Common myeloid progenitor, CD34-positive (primary cell): ENCODE measurements around the gene MORN1.

Experiments used
- CTCF ChIA-PET: fragments of 350-600 bp; sonication (Branson Sonifier 250); formaldehyde crosslinking; loops from one replicate; lab custom pipeline; 2021; ENCODE audit warnings: antibody characterized with exemption; lab: Charles Lee
- POLR2A ChIA-PET: fragments of 350-600 bp; sonication (Branson Sonifier 250); formaldehyde crosslinking; loops from one replicate; lab custom pipeline; 2021; ENCODE audit warnings: antibody characterized with exemption; lab: Charles Lee
- DNase-seq, 3 donors: peaks; one replicate each; pipeline versions ENCODE4 v3.0.0 to v3.0.0-alpha.2; 2013
- H3K27ac ChIP-seq, 2 experiments: 1 replicate in 1 of 2; 2 replicates in 1 of 2; pipeline ENCODE4 v1.7.0; 2013; ENCODE audit warnings: inconsistent platforms in 2 of 2, low read length in 2 of 2, mild to moderate bottlenecking in 2 of 2, low read depth in 1 of 2, moderate library complexity in 1 of 2; ENCODE audit not compliant: severe bottlenecking in 2 of 2, insufficient read depth in 1 of 2, poor library complexity in 1 of 2
- H3K27me3 ChIP-seq, 5 experiments: replicated peaks in 2 of 5; 1 replicate in 3 of 5; 2 replicates in 2 of 5; pipeline versions ENCODE4 v1.6.1 to v1.7.0; 2013; ENCODE audit warnings: low read length in 4 of 5, mild to moderate bottlenecking in 2 of 5, moderate library complexity in 2 of 5, inconsistent platforms in 1 of 5; ENCODE audit not compliant: insufficient read depth in 5 of 5, control insufficient read depth in 4 of 5
- H3K36me3 ChIP-seq, 4 experiments: 1 replicate in 2 of 4; 2 replicates in 2 of 4; pipeline versions ENCODE4 v1.6.1 to v1.7.0; 2013; ENCODE audit warnings: low read length in 3 of 4, control low read depth in 1 of 4, mild to moderate bottlenecking in 1 of 4; ENCODE audit not compliant: control insufficient read depth in 4 of 4, insufficient read depth in 4 of 4
- H3K4me1 ChIP-seq, 4 experiments: 1 replicate in 3 of 4; 2 replicates in 1 of 4; pipeline versions ENCODE4 v1.6.1 to v1.7.1; 2013; ENCODE audit warnings: low read length in 3 of 4, mild to moderate bottlenecking in 3 of 4, control low read depth in 1 of 4, inconsistent platforms in 1 of 4, moderate library complexity in 1 of 4; ENCODE audit not compliant: control insufficient read depth in 4 of 4, insufficient read depth in 4 of 4; ENCODE audit errors: control extremely low read depth in 1 of 4
- H3K4me3 ChIP-seq, 7 experiments: 1 replicate in 4 of 7; 2 replicates in 3 of 7; pipeline versions ENCODE4 v1.5.1 to v1.7.0; 2013; ENCODE audit warnings: mild to moderate bottlenecking in 7 of 7, low read length in 6 of 7, moderate library complexity in 6 of 7, inconsistent platforms in 2 of 7, low read depth in 2 of 7, control low read depth in 1 of 7; ENCODE audit not compliant: insufficient read depth in 4 of 7, control insufficient read depth in 1 of 7; ENCODE audit errors: extremely low read depth in 1 of 7
- H3K9me3 ChIP-seq, 5 experiments: 1 replicate in 4 of 5; 2 replicates in 1 of 5; pipeline versions ENCODE4 v1.6.1 to v1.7.1; 2013; ENCODE audit warnings: low read length in 4 of 5, mild to moderate bottlenecking in 2 of 5, inconsistent platforms in 1 of 5, low read depth in 1 of 5, moderate library complexity in 1 of 5; ENCODE audit not compliant: control insufficient read depth in 4 of 5, insufficient read depth in 2 of 5; ENCODE audit errors: control extremely low read depth in 1 of 5
- WGBS: methylation state at CpG from one replicate; pipeline ENCODE4 v1.1.5; 2013; ENCODE audit not compliant: insufficient coverage; 5-methylcytosine and 5-hydroxymethylcytosine counted together

The MORN1 gene

DNA sequence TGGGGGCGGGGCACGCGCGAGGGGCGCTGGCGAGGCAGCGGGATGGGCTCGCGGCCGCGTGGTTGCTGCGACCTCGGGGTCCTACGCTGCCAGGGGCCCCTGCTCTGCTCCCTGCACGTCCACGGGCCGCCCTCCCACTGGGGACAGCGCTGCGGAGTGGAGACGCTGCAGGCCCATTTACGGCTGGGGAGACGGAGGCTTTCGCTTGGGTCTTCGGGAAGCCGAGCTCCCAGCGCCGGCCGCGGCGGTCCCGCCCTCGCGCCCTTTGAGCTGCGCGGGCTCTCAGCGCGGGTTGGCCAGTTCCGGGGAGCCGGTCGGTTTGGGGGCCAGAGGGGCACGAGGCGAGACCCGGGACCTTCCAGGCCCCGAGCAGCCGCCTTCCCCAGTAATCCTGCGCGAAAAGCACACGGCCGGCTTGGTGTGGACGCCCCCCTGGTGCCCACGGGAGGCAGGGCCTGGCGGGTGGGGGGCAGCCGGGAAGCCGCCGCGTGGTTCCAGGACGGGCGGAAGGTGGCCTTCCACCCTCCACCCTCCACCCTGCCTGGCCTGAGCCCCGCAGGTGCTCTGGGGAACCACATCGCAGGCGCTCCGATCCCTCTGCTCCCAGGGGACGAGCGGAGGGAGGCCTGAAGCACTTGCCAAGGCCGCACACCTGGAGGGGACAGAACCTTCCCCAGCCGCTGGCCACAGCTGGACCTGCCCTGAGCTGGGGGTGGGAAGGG lies 21.6 kb upstream of the MORN1 start:
- no peak for DNase-seq
- WGBS, result 3% methylated on average over 52 of the region's 66 CpGs
- peaks cover 0 to 51% (median 50%) of the 10 kb centered on the region in 4 experiments for H3K4me1 ChIP-seq
- H3K4me3 ChIP-seq, result peak overlapping the region; percentile 67 to 94 (median 84)
- POLR2A ChIA-PET, result interaction anchor here (0.7 to 1.1 kb wide), 2 partner anchors 17 to 134 kb away, joined by 3 to 5 read pairs; no protein-coding TSS in a partner anchor
- CTCF ChIA-PET, result interaction anchor here (0.9 to 1.4 kb wide), 3 partner anchors 21 to 149 kb away, joined by 3 to 10 read pairs (median 3); no protein-coding TSS in a partner anchor
- no peaks in the 10 kb centered on the region for H3K9me3 ChIP-seq
- H3K27me3 ChIP-seq, result peaks cover 0 to 7% (median 0%) of the 10 kb centered on the region in 5 experiments
- H3K27ac ChIP-seq, result peak overlapping the region in 1 of 2 experiments; percentile 49
- peaks cover 0 to 26% (median 13%) of the 10 kb centered on the region in 4 experiments for H3K36me3 ChIP-seq

DNA sequence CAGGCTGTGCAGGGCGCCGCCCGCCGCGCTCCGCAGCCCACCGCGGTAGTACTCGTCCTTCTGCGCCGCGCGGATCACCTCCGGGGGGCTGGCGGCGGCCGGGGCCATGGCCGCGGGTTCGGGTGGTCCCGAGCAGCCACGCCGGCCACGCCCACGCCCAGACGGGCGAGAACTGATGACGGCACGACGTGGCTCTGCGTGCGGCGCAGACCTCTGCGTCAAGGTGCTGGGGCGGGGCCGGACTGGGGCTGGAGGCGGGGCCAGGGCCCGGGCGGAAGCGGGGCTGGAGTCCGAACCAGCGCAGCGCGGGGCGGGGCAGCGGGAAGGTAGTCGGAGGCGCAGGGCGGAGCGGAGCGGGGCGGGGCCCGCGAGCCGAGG lies 21.0 kb upstream of the MORN1 start, which contains the start of gene PEX10:
Gene PEX10, minus strand, starts transcription at position 170 of the 378 bp plus-strand sequence. Its CDS starts 62 bp downstream, at position 108.
- ChIA-PET CTCF (no interaction called here), POLR2A (interaction anchor here (0.7 to 1.1 kb wide), 2 partner anchors 16 to 135 kb away, joined by 3 to 5 read pairs; no protein-coding TSS in a partner anchor)
- H3K27ac ChIP-seq, result peak within 1 kb of the TSS; percentile 64 to 83
- H3K36me3 ChIP-seq, result peaks cover 0 to 30% (median 15%) of the 10 kb centered on the region in 4 experiments
- H3K27me3 ChIP-seq, result peaks cover 0 to 1% (median 0%) of the 10 kb centered on the region in 5 experiments
- peak; percentile 94 to 97 (median 97) for DNase-seq
- WGBS, result 0% methylated on average over 48 of the region's 55 CpGs
- H3K9me3 ChIP-seq, result no peaks in the 10 kb centered on the region
- peak within 1 kb of the TSS; percentile 79 to 94 (median 90) for H3K4me3 ChIP-seq
- H3K4me1 ChIP-seq, result peaks cover 0 to 51% (median 50%) of the 10 kb centered on the region in 4 experiments

DNA sequence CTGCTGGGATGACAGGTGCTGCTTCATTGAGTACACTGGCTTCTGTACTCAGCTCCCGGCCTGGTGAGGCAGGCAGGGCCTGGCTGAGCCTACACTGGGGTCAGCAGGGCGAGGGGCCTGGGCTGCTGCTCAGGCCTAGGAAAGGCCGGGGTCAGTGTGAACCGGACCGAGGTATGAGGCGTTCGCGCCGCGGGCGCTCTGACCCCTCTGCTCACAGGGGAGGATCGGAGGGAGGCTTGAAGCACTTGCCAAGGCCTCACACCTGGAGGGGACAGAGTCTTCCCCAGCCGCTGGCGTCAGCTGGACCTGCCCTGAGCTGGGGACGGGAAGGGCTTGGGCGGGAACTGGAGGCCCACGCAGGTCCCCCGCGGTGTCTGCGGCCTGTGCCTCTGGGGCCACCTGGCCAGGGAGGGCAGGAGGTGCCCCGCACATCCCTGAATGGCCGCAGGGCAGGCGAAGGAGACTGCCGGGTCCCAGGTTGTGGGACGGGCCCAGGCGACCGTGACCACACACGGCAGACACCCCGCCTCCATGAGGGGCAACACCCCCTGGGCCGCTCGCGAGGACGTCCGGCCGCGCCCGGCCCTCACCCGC lies 20.5 kb upstream of the MORN1 start:
- WGBS, result 5% methylated on average over 38 of the region's 38 CpGs
- Histone ChIP-seq H3K9me3 (no peaks in the 10 kb centered on the region), H3K4me1 (peaks cover 0 to 49% (median 48%) of the 10 kb centered on the region in 4 experiments), H3K27ac (peak overlapping the region; percentile 64 to 83), H3K27me3 (no peaks in the 10 kb centered on the region), H3K4me3 (peak overlapping the region; percentile 79 to 94 (median 90)), H3K36me3 (peaks cover 0 to 35% (median 18%) of the 10 kb centered on the region in 4 experiments)
- ChIA-PET POLR2A (no interaction called here), CTCF (no interaction called here)
- DNase-seq, result no peak

- DNase-seq, result no peak
- Histone ChIP-seq H3K4me3 (no peak overlapping the region), H3K27ac (no peak overlapping the region), H3K27me3 (no peaks in the 10 kb centered on the region), H3K9me3 (no peaks in the 10 kb centered on the region), H3K36me3 (peaks cover 4 to 55% (median 33%) of the 10 kb centered on the region in 4 experiments), H3K4me1 (peaks cover 0 to 30% (median 28%) of the 10 kb centered on the region in 4 experiments)
- ChIA-PET POLR2A (no interaction called here), CTCF (interaction anchor here (0.9 to 1.0 kb wide), 3 partner anchors 8 to 215 kb away, joined by 3 read pairs; partner anchors contain the start of gene PANK4)
- WGBS, result 96% methylated on average over 12 of the region's 12 CpGs
These were observed 18.4 kb upstream of the MORN1 start for GRCh38 chr1:2409745-2410144.

GRCh38 chr1:2408859-2409276 lies 17.5 kb upstream of the MORN1 start:
- no peak for DNase-seq
- Histone ChIP-seq H3K36me3 (peaks cover 7 to 63% (median 42%) of the 10 kb centered on the region in 4 experiments), H3K4me1 (peaks cover 0 to 21% (median 19%) of the 10 kb centered on the region in 4 experiments), H3K27ac (no peak overlapping the region), H3K4me3 (no peak overlapping the region), H3K27me3 (no peaks in the 10 kb centered on the region), H3K9me3 (no peaks in the 10 kb centered on the region)
- ChIA-PET CTCF (interaction anchor here (1.0 to 1.2 kb wide), 2 partner anchors 139 to 214 kb away, joined by 3 read pairs; no protein-coding TSS in a partner anchor), POLR2A (no interaction called here)
- WGBS, result 95% methylated on average over 13 of the region's 13 CpGs

DNA sequence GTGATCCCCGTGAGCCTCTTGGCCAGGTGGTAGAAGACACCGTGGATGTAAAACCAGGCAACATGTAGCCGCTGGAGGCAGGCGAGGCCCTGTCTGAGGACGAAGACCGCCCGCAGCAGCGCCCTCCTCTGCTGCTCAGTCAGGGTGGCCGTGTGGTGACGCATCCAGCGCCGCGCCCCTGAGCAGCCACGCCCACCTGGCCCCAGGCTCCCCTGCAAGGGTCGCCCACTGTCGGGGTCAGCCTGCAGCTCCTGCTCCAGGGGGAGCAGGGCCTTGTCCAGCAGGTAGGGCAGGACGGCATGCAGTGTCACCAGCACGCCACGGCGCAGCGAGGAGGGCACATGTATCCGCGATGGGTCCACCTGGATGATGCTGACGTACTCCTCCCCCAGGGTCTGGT lies 17.1 kb upstream of the MORN1 start:
- CTCF ChIA-PET, result interaction anchor here (1.2 kb wide), 1 partner anchor 139 kb away, joined by 3 read pairs; no protein-coding TSS in a partner anchor
- 98% methylated on average over 21 of the region's 24 CpGs for WGBS

More for the DNA sequence above, 17.1 kb upstream of the MORN1 start:
- peaks cover 7 to 68% (median 45%) of the 10 kb centered on the region in 4 experiments for H3K36me3 ChIP-seq
- H3K4me3 ChIP-seq, result no peak overlapping the region
- H3K27ac ChIP-seq, result no peak overlapping the region
- H3K9me3 ChIP-seq, result no peaks in the 10 kb centered on the region
- POLR2A ChIA-PET, result no interaction called here
- peaks cover 0 to 17% (median 15%) of the 10 kb centered on the region in 4 experiments for H3K4me1 ChIP-seq
- DNase-seq, result no peak
- H3K27me3 ChIP-seq, result no peaks in the 10 kb centered on the region
